B cell (primary cell): Measurements from ENCODE around the gene SMKR1. TPM values are rescaled to one million over a fixed set of nuclear protein-coding genes. Genes with fewer than 3 reads are reported as not detected.

Experiments used
- ATAC-seq: fragments of 200-7000 bp; cut with Tn5 transposase; one replicate; pipeline ENCODE4 v1.10.0; 2021; ENCODE audit warnings: low read depth, mild to moderate bottlenecking, moderate number of reproducible peaks, moderate library complexity
- CTCF ChIA-PET: fragments of 350-600 bp; sonication (Branson Sonifier 250); formaldehyde crosslinking; loops from one replicate; lab custom pipeline; 2021; ENCODE audit warnings: antibody characterized with exemption, inconsistent platforms; lab: Charles Lee
- POLR2A ChIA-PET: fragments of 350-600 bp; sonication (Branson Sonifier 250); formaldehyde crosslinking; loops from one replicate; lab custom pipeline; 2021; ENCODE audit warnings: antibody characterized with exemption; lab: Charles Lee
- DNase-seq: peaks from one replicate; pipeline ENCODE4 v3.0.0; 2013
- H2AFZ ChIP-seq: 2 replicates; pipeline ENCODE4 v1.6.1; 2012; ENCODE audit warnings: mild to moderate bottlenecking, low read depth, low read length; ENCODE audit not compliant: insufficient read depth, poor library complexity, severe bottlenecking
- H3K27ac ChIP-seq, 2 donors: 1 replicate in 1 of 2; 2 replicates in 1 of 2; pipeline ENCODE4 v1.5.1; 2012 to 2013; ENCODE audit warnings: low read length in 2 of 2, mild to moderate bottlenecking in 2 of 2, moderate library complexity in 1 of 2
- H3K27me3 ChIP-seq, 4 experiments: fragments of 200-600 bp in 1 of 4; sonication (generic) in 1 of 4; replicated peaks in 1 of 4; 1 replicate in 2 of 4; 2 replicates in 2 of 4; pipeline versions ENCODE4 v1.6.1 to v1.7.0; 2013 to 2016; ENCODE audit warnings: low read length in 3 of 4, mild to moderate bottlenecking in 2 of 4, mixed read lengths in 1 of 4, moderate library complexity in 1 of 4; ENCODE audit not compliant: insufficient read depth in 4 of 4, control insufficient read depth in 3 of 4; ENCODE audit errors: control extremely low read depth in 1 of 4
- H3K36me3 ChIP-seq, 2 experiments: replicated peaks in 1 of 2; 1 replicate in 1 of 2; 2 replicates in 1 of 2; pipeline versions ENCODE4 v1.6.1 to v1.7.1; 2013; ENCODE audit warnings: low read length in 1 of 2; ENCODE audit not compliant: insufficient read depth in 2 of 2, control insufficient read depth in 1 of 2; ENCODE audit errors: control extremely low read depth in 1 of 2, extremely low read depth in 1 of 2
- H3K4me1 ChIP-seq, 2 donors: fragments of 200-600 bp in 1 of 2; sonication (generic) in 1 of 2; 1 replicate in 1 of 2; 2 replicates in 1 of 2; pipeline versions ENCODE4 v1.5.1 to v1.6.1; 2013 to 2017; ENCODE audit warnings: low read length in 2 of 2; ENCODE audit not compliant: control insufficient read depth in 2 of 2, insufficient read depth in 2 of 2
- H3K4me2 ChIP-seq: replicated peaks from 2 replicates; pipeline ENCODE3; 2012; ENCODE audit warnings: mild to moderate bottlenecking, low read depth, low read length; ENCODE audit not compliant: poor library complexity, severe bottlenecking
- H3K4me3 ChIP-seq, 5 experiments: fragments of 200-600 bp in 1 of 5; sonication (generic) in 1 of 5; 1 replicate in 3 of 5; 2 replicates in 2 of 5; pipeline versions ENCODE4 v1.5.1 to v1.7.0; 2011 to 2016; ENCODE audit warnings: low read length in 4 of 5, mild to moderate bottlenecking in 4 of 5, low read depth in 2 of 5, control low read depth in 1 of 5, moderate library complexity in 1 of 5; ENCODE audit not compliant: insufficient read depth in 1 of 5; ENCODE audit errors: control extremely low read depth in 1 of 5, extremely low read depth in 1 of 5
- H3K79me2 ChIP-seq: fragments of 200-600 bp; sonication (generic); one replicate; pipeline ENCODE4 v1.6.0; 2016; ENCODE audit warnings: low read length; ENCODE audit not compliant: control insufficient read depth, insufficient read depth
- H3K9ac ChIP-seq: fragments of 200-600 bp; sonication (generic); 2 replicates; pipeline ENCODE4 v1.6.1; 2017; ENCODE audit warnings: mild to moderate bottlenecking, low read length, moderate library complexity
- H3K9me3 ChIP-seq, 3 donors: one replicate each; pipeline versions ENCODE4 v1.6.1 to v1.7.1; 2013; ENCODE audit warnings: low read length in 2 of 3; ENCODE audit not compliant: control insufficient read depth in 2 of 3, insufficient read depth in 1 of 3; ENCODE audit errors: control extremely low read depth in 1 of 3
- H4K20me1 ChIP-seq: 2 replicates; pipeline ENCODE4 v1.6.0; 2012; ENCODE audit warnings: mild to moderate bottlenecking, low read length; ENCODE audit not compliant: insufficient read depth, control insufficient read depth, poor library complexity, severe bottlenecking
- H3K27ac Mint-ChIP-seq: one replicate; pipeline ENCODE4 v1.8.0; 2021; ENCODE audit warnings: mixed read lengths
- H3K27me3 Mint-ChIP-seq: one replicate; pipeline ENCODE4 v1.8.0; 2021; ENCODE audit warnings: mixed read lengths
- H3K4me1 Mint-ChIP-seq: one replicate; pipeline ENCODE4 v1.8.0; 2021; ENCODE audit warnings: mixed read lengths
- H3K4me3 Mint-ChIP-seq: one replicate; pipeline ENCODE4 v1.8.0; 2021; ENCODE audit warnings: mixed read lengths
- H3K9me3 Mint-ChIP-seq: one replicate; pipeline ENCODE4 v1.8.0; 2022; ENCODE audit warnings: mixed read lengths; ENCODE audit not compliant: insufficient read depth
- CTCF ChIP-seq: fragments of 200-600 bp; IDR thresholded peaks from one replicate; pipeline ENCODE4 v1.8.0; 2022; ENCODE audit warnings: antibody characterized with exemption, mild to moderate bottlenecking
- EZH2 ChIP-seq: IDR thresholded peaks from 2 replicates; pipeline ENCODE4 v1.6.1; 2012; ENCODE audit warnings: borderline replicate concordance, low read depth, mild to moderate bottlenecking, moderate library complexity, low read length; ENCODE audit not compliant: insufficient read depth, poor library complexity, severe bottlenecking
- WGBS: methylation state at CpG from one replicate; pipeline ENCODE4 v1.1.5; 2013; ENCODE audit warnings: missing lambda C conversion rate; ENCODE audit not compliant: insufficient coverage; 5-methylcytosine and 5-hydroxymethylcytosine counted together
- intact Hi-C: fragments of 100-400 bp; cut with micrococcal nuclease; formaldehyde crosslinking; loops from one replicate; pipeline ENCODE4 v1.10.0; 2022
- polyA plus RNA-seq: library from polyadenylated mRNA; depleted of rRNA; stranded (reverse); fragments of >200 nt; gene quantifications from 2 replicates; pipeline ENCODE4 v1.2.3, GENCODE V29; 2012
- total RNA-seq, 2 donors: library from RNA; stranded (reverse); fragments of 120-200 nt in 1 of 2; gene quantifications; 1 replicate in 1 of 2; 2 replicates in 1 of 2; pipeline versions ENCODE4 v1.2.3 to v1.2.4, GENCODE V29; 2013 to 2022

Gene SMKR1
- total and polyA plus RNA-seq, 2 donors (not counting 1 experiment from before 2014, with no cell fraction given) = 0.58 to 2.9 TPM

GRCh38 chr7:129457101-129457500 lies 45.2 kb upstream of the SMKR1 start:
- intact Hi-C loops = no loop called here
- CTCF ChIA-PET = no interaction called here

GRCh38 chr7:129458171-129458570 lies 44.2 kb upstream of the SMKR1 start:
- Mint-ChIP-seq H3K4me1 (no peaks in the 10 kb centered on the region), H3K9me3 (no peaks in the 10 kb centered on the region), H3K4me3 (no peak overlapping the region), H3K27me3 (no peaks in the 10 kb centered on the region), H3K27ac (no peak overlapping the region)
- intact Hi-C loops = no loop called here
- TF ChIP-seq CTCF = no peak
- TF ChIP-seq EZH2 = no peak
- no peak overlapping the region for H3K9ac ChIP-seq
- no peaks in the 10 kb centered on the region for H4K20me1 ChIP-seq
- no peaks in the 10 kb centered on the region for H3K27me3 ChIP-seq
- H3K36me3 ChIP-seq = no peaks in the 10 kb centered on the region
- ChIA-PET CTCF (no interaction called here), POLR2A (no interaction called here)
- DNase-seq = no peak
- H2AFZ ChIP-seq = no peak overlapping the region
- no peaks in the 10 kb centered on the region for H3K79me2 ChIP-seq
- no peaks in the 10 kb centered on the region for H3K4me1 ChIP-seq
- H3K27ac ChIP-seq = no peak overlapping the region
- no peak overlapping the region for H3K4me2 ChIP-seq
- no peak for ATAC-seq
- no peaks in the 10 kb centered on the region for H3K9me3 ChIP-seq
- no peak overlapping the region for H3K4me3 ChIP-seq
- WGBS = no CpG with 5 or more reads among the region's 5 CpGs

More at GRCh38 chr7:129457101-129457500, 45.2 kb upstream of the SMKR1 start:
- POLR2A ChIA-PET = no interaction called here
- H3K79me2 ChIP-seq = no peaks in the 10 kb centered on the region
- H3K4me3 Mint-ChIP-seq = no peak overlapping the region
- H3K4me1 Mint-ChIP-seq = no peaks in the 10 kb centered on the region
- H3K9me3 ChIP-seq = no peaks in the 10 kb centered on the region
- H3K27me3 Mint-ChIP-seq = no peaks in the 10 kb centered on the region
- no peak overlapping the region for H3K27ac ChIP-seq
- H3K27me3 ChIP-seq = no peaks in the 10 kb centered on the region
- no peak overlapping the region for H2AFZ ChIP-seq
- no peak overlapping the region for H3K9ac ChIP-seq
- WGBS = no CpG with 5 or more reads among the region's 3 CpGs
- H3K27ac Mint-ChIP-seq = no peak overlapping the region
- DNase-seq (no peak), ATAC-seq (no peak)
- no peaks in the 10 kb centered on the region for H4K20me1 ChIP-seq
- no peaks in the 10 kb centered on the region for H3K36me3 ChIP-seq
- TF ChIP-seq EZH2 (no peak), CTCF (no peak)
- no peaks in the 10 kb centered on the region for H3K9me3 Mint-ChIP-seq
- no peak overlapping the region for H3K4me3 ChIP-seq
- H3K4me2 ChIP-seq = no peak overlapping the region
- H3K4me1 ChIP-seq = no peaks in the 10 kb centered on the region
